GM18858 (cell line): Measurements from ENCODE around the gene RHOH.
"Not testable (repeated sequence)": the region's sequence is repeated elsewhere in the genome, so short reads cannot be mapped to it uniquely, and the experiment has no call there.

ENCODE experiments used
- ATAC-seq: cut with Tn5 transposase; IDR thresholded peaks from one replicate; pipeline ENCODE4 v1.9.1; 2021; ENCODE audit not compliant: unreplicated experiment

The RHOH gene

DNA sequence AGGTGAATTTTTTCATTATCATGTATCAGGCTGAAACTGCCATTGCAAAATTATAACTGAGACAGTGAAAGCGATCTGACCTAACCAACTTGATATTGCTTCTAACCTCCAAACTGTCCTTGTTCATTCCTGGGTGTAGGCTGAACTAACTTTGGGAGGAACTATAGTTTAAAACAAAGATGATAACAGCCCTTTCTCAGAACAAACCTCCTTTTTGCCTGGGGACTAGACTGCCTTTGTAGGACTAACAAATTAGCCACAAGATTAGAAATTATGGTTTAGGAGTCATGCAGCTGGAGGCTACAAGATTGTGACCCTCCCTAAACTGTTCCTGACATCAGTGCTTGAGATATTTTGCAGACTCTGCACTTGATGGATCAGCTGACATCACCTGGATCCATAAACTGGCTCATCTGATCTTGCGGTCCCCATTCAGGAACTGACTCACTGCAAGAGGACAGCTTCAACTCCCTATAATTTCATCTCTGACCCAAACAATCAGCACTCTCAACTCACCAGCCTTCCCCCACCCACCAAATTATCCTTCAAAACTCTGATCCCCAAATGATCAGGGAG, 93.9 kb downstream of the RHOH start:
- ATAC-seq, result not testable (repeated sequence)

DNA sequence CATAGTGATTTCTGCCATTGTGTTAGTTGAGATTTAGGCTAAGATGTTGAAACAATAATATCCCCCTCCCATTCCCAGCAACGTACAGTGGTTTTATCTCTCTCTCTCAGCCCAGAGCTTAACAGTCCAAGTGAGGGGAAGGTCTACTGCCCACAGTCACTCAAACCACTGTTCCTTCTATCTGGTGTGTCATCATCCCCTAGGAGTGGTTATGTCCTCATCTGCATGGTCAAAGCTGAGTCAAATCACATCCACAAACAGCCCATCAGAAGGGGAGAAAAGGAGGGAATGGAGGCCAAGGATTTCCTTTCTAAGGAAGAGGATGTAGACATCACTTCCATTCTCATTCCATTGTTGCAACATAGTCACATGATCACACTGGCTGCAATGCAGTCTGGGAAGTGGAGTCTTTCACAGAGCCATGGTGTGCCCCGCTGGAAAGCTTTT, 95.5 kb downstream of the RHOH start:
- ATAC-seq, result no peak

DNA sequence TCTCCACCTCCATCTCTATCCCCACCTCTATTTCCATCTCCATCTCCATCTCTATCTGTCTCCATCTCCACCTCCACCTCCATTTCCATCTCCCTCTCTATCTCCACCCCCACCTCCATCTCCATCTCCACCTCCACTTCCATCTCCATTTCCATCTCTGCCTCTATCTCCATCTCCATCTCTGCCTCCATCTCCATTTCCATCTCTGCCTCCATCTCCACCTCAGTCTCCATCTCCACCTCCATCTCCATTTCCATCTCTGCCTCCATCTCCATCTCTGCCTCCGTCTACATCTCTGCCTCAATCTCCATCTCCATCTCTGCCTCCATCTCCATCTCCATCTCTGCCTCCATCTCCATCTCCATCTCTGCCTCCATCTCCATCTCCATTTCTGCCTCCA, 97.5 kb downstream of the RHOH start:
- no peak for ATAC-seq

DNA sequence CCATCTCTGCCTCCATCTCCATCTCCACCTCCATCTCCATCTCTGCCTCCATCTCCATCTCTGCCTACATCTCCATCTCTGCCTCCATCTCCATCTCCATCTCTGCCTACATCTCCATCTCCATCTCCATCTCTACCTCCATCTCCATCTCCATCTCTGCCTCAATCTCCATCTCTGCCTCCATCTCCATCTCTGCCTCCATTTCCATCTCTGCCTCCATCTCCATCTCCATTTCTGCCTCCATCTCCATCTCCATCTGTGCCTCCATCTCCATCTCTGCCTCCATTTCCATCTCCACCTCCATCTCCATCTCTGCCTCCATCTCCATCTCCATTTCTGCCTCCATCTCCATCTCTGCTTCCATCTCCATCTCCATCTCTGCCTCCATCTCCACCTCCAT, 98.2 kb downstream of the RHOH start:
- ATAC-seq, result not testable (repeated sequence)

DNA sequence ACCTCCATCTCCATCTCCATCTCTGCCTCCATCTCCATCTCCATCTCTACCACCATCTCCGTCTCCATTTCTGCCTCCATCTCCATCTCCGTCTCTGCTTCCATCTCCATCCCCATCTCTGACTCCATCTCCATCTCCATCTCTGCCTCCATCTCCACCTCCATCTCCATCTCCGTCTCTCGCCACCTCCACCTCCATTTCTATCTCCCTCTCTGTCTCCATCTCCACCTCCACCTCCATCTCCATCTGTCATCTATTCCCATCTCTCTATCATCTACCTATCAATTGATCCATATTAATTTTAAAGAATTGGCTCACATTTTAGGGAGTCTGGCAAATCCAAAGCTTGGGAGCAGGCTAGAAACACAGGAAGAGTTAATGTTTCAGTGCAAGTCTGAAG, 98.7 kb downstream of the RHOH start:
- no peak for ATAC-seq
